ENCODE results near the gene CNEP1R1. TPM values are rescaled to one million over a fixed set of nuclear protein-coding genes. Genes with fewer than 3 reads are reported as not detected.

The CNEP1R1 gene
- polyA plus RNA-seq, 4 donors: 22.7 to 37.3 (median 26.9) TPM

DNA sequence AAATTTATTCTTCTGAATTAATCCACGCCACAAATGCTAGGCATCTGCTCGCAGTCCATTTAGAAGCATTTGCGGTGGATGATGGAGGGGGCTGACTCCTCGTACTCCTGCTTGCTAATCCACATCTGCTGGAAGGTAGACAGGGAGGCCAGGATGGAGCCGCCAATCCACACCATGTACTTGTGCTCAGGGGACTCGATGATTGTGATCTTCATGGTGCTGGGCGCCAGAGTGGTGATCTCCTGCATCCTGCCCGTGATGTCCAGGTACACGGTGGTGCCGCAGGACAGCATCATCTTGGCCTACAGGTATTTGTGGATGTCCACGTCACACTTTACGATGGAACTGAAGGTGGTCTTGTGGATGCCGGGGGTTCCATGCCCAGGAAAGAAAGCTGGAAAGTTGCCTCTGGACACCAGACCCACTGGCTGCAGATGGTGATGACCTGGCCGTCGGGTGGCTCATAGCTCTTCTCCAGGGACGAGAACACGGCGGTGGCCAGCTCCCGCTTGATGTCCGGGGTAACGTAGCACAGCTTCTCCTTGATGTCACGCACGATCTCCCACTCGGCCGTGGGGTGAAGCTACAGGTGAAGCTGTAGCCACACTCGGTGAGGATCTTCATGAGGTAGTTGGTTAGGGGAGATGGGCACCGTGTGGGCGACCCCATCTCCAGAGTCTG, 33.2 kb downstream of the CNEP1R1 start:
- no peak for DNase-seq (ENCODE audit: low read depth in 4 of 4, low spot score in 2 of 4)

DNA sequence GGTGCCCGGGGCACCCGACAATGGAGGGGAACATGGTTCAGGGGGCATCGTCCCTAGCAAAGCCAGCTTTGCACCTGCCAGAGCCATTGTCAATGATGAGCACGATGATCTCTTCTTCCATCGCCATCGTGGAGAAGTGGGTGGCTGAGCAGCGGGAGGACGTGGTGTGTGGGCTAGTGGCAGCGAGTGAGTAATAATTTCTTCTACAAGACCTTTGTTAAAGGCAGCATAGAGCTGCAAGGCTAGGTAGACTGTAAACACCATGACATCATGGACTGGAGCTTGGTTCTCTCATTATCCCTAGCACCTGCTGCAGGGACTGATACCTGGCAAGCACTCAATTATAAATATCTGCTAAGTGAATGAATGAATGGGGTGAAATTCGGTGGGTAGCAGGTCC, 34.1 kb downstream of the CNEP1R1 start:
- no peak for DNase-seq (ENCODE audit: low read depth in 4 of 4, low spot score in 2 of 4)

DNA sequence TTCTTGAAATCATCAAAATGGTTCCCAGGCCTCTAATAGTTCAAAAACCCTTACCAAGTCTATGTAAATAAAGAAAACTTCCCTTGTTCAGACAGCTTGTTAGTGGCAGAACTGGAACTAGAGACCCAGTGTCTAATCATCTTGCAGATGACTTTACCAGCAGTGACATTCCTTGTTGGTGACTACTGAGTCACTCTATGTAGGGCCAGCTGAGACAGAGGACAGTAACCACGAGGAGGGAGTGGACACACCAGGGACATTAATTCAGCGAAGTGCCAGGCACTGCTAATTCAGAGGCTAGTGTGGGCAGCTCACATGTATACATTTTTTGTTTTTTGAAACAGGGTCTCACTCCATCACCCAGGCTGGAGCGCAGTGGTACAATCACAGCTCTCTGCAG, 34.6 kb downstream of the CNEP1R1 start:
- DNase-seq (ENCODE audit: low read depth in 4 of 4, low spot score in 2 of 4): no peak

DNA sequence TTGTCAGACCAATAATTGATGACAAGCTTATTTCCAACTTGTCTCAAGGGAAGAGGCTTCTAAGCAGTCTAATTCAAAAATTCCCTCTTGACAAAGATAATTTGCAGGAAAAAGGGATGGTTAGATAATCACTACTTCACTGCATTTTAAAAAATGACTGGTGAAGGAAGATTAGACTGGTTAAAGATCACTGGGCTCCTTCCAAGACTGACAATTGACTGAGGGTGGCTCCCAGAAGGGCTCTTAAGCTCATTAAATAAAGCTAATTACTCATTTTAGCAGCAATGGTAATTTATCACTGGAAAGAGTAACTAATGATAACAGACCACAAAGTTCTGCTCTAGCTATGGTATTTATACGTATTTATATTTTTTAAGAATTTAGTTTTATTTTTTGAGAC, 36.3 kb downstream of the CNEP1R1 start:
- DNase-seq (ENCODE audit: low read depth in 4 of 4, low spot score in 2 of 4): no peak

DNA sequence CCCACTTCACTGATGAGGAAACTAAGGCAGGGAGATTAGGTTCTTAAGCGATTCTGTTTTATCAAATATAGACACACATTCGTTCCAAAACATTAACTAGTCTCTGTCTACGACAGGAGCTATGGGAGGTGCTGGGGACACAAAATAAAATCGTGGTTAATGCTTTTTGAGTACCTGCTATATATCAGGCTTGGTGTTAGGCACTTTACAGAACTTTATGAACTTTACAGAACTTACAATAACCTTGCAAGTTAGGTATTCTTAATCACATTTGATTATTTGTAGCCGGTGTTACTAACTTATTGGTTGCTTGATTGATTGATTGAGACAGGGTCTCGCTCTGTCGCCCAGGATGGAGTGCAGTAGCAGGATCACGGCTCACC, 40.2 kb downstream of the CNEP1R1 start:
- DNase-seq (ENCODE audit: low read depth in 4 of 4, low spot score in 2 of 4): no peak

DNA sequence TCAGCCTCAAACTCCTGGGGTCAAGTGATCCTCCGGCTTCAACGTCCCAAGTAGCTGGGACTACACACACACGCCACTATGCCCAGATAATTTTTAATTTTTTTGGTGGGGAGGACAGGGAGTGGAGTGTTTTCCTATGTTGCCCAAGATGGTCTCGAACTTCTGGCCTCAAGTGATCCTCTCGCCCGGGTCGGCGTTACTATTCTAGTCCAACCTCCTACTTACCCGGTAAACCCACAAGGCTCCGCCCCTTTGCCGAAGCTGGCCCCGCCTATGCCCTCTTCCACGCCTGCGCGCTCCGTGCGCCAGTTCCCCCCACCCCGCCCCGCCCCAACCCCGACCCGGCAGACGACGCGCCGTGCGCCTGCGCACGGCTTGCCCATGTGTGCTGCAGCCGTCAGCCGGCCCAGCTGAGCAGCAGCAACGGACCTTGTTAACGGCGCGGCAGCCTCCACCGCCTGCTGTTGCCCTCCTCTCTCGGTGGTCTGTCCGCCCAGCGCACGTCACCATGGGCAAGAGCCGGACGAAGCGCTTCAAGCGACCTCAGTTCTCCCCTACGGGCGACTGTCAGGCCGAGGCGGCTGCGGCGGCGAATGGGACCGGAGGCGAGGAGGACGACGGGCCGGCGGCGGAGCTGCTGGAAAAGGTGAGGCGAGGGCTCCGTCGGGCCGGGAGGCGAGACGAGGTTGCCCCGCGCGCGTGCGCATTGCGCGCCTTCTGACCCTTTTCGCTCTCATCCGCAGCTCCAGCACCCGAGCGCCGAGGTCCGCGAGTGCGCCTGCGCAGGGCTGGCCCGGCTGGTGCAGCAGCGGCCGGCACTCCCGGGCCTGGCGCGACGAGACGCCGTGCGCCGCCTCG, 40.8 kb downstream of the CNEP1R1 start, which contains the start of gene HEATR3:
HEATR3 (plus strand) TSS at position 347 of the 858 bp plus-strand sequence; CDS start at position 509, 162 bp downstream.
- DNase-seq (ENCODE audit: low read depth in 4 of 4, low spot score in 2 of 4): peak; percentile 47 to 86 (median 80)

DNA sequence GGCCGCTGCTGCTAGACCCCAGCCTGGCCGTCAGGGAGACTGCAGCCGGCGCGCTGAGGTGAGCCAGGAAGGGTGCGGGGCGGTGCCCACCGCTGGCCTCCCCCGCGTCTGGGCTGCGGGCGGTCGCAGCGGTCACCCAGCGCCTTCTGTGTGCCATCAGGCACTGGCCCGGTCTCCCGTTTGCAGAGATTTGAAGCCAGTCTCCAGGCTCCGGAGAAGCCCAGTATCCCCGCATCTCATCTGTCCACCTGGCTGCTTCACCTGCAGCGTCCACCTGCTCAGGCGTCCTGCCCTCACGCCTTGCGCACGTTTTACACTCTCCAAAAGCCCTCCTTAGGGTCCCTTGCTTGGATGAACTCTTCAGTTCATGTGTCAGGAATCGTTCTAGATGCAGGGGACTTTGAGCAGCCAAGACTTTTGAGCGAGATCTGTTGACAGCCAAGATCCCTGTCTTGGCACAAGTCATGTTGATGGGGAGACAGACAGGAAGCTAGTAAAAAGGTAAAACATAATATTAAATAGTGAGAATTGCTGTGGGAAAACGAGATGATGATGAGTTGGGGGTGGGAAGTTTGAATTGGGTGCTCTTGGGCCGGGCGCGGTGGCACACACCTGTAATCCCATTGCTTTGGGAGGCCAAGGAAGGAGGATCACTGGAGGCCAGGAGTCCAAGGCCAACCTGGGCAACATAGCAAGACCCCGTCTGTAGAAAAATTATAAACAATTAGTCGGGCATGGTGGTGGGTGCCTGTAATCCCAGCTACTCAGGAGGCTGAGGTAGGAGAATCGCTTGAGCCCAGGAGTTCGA, 41.7 kb downstream of the CNEP1R1 start:
- DNase-seq (ENCODE audit: low read depth in 4 of 4, low spot score in 2 of 4): no peak

DNA sequence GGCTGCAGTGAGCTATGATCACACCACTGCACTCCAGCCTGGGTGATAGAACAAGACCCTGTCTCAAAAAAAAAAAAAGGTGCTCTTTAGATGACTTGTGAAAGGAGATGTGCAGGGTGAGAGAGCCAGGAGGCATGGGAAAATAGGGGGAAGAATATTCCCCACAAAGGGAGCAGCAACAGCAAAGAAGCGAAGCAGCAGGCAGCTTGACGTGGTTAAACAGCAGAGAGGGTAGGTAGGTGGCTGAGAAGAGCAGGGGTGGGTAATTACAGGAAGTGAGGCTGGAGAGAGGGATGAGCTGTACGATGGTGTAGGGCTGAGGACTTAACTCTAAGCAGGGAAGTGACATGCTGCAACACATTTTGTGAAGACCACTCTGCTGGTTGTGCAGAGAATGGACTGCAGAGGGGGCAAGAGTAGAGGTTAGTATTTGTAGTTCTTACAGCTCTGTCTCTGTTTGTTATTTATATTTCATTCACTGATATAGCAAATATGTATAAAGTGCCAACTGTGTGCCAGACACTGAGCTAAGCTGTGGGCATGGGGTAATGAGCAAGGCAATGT, 42.3 kb downstream of the CNEP1R1 start:
- peak in 1 of 4 donors; percentile 32 for DNase-seq (ENCODE audit: low read depth in 4 of 4, low spot score in 2 of 4)

DNA sequence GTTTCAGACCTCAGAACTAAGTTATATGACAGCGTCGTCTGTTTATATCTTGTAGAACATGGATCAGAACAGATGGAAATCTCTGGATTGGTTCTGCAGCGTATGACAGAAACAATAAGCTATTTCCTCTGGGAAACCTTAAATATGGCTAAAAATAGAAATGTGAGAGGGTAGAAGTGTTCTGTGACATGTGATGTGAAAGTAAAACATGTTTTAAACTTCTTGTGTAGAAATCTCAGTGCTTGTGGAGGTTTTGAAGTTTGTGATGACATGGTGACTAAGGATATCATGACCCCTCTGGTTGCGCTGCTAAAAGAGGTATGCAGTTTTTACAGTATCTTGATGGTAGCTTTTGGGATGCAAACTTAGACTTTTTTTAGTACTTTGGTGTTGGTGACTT, 43.5 kb downstream of the CNEP1R1 start:
- DNase-seq (ENCODE audit: low read depth in 4 of 4, low spot score in 2 of 4): no peak

DNA sequence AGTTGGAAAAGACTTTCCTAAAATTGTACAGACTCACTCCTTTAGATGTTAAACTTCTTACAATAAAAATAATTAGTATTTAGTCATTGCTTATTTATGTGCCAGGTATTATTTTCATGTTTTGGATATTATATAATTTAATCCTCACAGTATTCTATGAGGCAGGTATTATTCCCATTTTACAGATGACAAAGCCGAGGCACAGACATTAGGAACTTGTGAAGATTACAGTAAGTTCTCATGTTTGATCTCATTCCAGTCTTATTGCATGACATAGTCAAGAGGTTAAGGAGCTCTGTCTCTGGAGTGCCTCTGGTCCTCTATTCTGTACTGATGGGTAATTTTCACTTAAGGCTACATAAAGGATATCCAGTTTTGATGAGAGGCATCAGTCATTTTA, 44.0 kb downstream of the CNEP1R1 start:
- DNase-seq (ENCODE audit: low read depth in 4 of 4, low spot score in 2 of 4): no peak

DNA sequence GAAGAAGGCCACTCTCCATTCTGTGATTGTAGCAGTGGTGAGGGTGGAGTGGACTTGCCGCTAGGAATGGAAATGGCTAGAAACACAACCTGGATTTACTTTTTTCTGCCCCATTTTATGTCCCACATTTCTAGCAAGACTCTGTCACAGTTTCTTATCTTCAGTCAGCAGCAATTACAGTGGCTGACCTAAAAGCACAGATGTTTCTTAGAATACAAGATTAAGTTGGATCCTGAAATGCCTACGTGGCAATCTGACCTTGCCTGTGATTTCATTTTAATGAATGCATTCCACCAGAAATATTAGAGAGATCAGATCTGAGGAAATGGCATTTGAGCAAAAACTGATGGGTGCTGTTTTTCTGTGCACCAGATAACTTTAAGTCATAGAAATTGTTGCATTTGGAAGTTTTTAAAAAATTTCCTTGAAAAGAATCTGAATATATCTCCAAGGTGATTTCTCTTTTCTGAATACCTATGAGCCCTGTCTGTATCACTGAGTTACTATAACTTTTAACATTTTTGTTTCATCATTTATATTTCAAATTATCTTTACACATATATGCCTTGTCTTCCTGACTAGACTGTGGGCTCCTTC, 46.1 kb downstream of the CNEP1R1 start:
- DNase-seq (ENCODE audit: low read depth in 4 of 4, low spot score in 2 of 4): no peak

DNA sequence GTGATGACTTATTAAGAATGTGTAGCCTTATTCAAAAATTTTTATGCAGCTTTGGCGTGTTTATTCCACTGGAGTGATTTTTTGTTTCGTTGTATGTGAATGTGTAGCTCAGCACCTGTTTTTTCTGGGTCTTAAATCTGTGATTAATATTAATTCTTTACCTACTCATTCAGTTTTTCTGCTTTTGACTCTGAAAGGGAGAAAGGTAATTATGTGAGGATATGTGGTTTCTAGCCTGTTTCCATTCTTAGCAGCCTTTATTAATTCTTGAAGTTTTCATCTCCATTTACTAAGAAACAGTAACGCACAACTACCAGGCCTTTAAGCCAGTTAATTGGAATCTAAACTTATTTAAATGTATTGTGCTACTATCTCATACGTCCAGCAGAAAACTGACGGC, 47.7 kb downstream of the CNEP1R1 start:
- no peak for DNase-seq (ENCODE audit: low read depth in 4 of 4, low spot score in 2 of 4)

DNA sequence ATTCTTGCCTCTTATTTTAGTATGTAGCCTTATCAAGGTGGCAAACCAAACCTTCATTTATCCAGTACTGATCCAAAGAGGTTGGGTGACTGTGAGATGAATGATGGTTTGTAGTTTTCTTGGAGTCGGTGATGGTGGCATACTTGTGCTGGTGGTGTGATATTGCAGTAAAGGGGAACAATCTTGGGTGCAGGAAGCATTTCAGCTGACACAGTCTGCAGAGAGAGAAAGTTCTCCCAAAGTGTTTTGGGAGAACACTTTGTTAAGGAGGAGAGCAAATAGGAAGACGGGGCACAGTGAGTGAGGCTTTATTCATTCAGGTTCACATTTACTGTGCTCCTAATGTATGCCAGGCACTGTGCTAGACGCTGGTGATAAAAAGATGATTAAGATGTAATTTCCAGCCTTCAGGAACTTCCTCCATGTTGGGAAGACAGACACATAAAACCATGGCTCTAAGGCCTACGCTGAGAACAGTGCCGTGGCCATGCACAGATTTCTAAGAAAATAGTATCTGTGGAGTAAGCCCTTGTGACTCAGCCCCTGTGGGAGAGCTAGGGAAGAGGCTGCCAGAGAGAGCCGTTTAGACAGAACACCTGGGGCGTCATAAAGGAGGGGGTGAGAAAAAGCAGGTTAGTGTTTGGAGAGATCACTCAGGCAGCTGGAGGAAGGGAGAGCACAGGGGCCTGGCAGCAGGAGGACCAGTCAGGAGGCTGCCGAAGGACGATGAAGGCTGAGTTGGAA, 54.5 kb downstream of the CNEP1R1 start:
- DNase-seq (ENCODE audit: low read depth in 4 of 4, low spot score in 2 of 4): no peak

DNA sequence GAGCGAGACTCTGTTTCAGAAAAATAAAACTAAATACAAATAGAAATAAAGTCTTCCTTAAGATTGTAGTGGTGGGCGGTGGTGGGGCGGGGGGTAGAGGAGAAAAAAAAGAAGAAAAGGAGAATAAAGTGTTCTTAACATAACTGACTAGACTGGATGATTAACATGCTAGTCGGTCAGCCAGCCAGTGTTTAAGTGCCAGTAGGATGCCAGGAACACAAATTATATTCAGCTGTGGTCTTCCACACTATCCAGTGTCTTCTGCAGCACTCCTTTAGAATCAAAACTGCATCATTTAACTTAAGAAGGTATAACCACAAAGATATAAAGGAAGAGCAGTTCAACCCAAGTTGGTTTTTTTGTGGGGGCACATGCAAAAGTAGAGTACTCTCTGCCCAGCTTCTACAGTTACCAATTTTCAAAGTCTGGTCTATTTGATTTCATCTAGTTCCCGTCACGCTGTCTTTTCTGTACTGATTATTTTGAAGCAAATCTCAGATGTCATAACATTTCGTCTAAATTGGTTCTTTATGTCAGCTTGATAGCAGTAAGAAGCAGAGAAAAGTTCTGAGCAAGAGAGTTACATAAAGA, 56.5 kb downstream of the CNEP1R1 start:
- DNase-seq (ENCODE audit: low read depth in 4 of 4, low spot score in 2 of 4): no peak

DNA sequence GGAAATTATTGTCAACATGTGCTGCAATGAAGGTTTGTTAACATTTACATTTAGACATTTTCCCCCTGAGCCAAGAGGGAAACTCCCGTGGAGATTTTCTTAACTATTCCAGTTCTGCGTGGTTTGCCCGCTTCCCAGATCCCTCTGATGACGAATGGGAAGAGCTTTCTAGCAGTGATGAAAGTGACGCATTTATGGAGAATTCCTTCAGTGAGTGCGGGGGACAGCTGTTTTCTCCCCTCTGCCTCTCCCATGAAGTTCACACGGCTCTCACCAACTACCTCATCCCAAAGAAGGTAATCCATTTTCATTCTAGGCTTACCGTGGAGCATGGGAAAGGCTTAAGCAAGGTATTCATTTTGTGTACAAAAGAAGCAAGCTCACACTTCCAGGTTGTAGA, 59.0 kb downstream of the CNEP1R1 start:
- no peak for DNase-seq (ENCODE audit: low read depth in 4 of 4, low spot score in 2 of 4)

DNA sequence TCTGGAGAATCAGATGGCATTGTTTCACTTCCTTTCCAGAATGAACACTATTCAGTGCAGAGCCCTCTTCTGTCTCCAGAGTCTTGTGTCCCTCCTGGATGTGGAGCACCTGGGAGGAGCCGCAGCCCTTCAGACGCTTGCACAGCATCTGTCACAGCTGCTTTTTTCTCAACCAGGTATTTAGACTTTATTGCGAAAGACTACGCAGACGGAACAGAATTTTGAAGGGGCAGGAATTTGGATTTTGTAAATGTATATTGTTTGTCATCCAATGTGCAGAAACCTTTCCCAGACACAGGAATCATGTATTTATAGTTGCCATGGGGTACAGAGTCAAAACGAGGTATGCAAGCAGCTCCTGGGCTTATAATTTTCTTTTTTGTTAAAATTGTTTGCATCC, 61.2 kb downstream of the CNEP1R1 start:
- no peak for DNase-seq (ENCODE audit: low read depth in 4 of 4, low spot score in 2 of 4)

Data from left renal cortex interstitium (tissue), 4 donors.